Measurements from ENCODE around the gene DAB2.

Gene DAB2

DNA sequence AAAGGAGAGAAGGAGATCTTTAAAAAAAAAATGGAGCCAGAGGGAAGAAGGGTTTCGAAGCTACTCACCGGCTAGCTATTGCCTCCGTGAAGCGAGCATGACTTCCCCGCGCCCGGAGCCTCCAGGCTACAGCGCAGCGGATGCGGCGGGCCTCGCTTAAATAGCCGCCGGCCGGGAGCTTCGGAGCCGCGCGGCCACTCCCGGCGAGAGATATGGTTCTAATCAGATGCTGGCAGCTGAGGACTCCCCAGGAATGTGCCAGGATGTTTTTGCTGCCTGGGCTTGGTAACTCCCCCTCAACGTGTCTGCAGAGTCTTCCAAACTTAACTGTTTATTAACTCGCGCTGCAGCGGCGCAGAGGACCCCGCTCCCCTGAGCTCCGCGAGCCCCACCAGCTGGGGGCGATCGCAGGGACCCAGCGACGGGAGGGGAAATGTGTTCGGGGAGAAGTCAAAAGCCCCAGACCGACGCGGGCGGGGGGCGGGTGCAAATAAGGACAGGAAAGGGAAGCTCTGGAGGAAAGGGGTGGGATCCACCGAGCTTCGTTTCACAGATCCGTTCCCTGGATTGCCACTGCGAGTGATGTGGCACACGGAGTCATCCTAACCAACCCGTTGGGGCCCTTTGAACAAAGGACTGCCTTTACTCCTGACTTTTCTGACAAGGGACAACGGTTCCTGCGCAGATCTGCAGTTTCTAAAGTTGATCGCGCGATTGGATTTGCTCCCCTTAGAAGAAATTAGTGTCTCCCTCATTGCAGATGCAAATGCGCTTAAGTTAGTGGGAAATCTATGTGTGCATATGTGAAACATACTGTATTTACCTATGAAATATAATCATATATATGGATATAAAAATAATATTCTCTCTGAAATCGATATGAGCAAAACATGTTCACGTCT is at the start of gene DAB2:
Gene DAB2 (minus strand): TSS at position 245 of the 902 bp plus-strand sequence. CDS start 30,660 bp downstream, outside the sequence.
- TF ChIP-seq, protein P1, sequence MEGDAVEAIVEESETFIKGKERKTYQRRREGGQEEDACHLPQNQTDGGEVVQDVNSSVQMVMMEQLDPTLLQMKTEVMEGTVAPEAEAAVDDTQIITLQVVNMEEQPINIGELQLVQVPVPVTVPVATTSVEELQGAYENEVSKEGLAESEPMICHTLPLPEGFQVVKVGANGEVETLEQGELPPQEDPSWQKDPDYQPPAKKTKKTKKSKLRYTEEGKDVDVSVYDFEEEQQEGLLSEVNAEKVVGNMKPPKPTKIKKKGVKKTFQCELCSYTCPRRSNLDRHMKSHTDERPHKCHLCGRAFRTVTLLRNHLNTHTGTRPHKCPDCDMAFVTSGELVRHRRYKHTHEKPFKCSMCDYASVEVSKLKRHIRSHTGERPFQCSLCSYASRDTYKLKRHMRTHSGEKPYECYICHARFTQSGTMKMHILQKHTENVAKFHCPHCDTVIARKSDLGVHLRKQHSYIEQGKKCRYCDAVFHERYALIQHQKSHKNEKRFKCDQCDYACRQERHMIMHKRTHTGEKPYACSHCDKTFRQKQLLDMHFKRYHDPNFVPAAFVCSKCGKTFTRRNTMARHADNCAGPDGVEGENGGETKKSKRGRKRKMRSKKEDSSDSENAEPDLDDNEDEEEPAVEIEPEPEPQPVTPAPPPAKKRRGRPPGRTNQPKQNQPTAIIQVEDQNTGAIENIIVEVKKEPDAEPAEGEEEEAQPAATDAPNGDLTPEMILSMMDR (conservative IDR thresholded peaks at IDR 0.05; ENCODE audit: low read depth): peak; percentile 61
- DNase-seq (ENCODE audit: low spot score): peak; percentile 61
- ChIA-PET CTCF (interaction anchor here (0.6 to 1.3 kb wide), 5 partner anchors 17 to 123 kb away, joined by 3 to 6 read pairs (median 4); no protein-coding TSS in a partner anchor), POLR2A (ENCODE audit: low non-redundant PET) (no interaction called here)
- H3K27ac ChIP-seq: 0 out of 2 replicates have a peak within 1 kb of the TSS, but pooled peaks have one; percentile 16

DNA sequence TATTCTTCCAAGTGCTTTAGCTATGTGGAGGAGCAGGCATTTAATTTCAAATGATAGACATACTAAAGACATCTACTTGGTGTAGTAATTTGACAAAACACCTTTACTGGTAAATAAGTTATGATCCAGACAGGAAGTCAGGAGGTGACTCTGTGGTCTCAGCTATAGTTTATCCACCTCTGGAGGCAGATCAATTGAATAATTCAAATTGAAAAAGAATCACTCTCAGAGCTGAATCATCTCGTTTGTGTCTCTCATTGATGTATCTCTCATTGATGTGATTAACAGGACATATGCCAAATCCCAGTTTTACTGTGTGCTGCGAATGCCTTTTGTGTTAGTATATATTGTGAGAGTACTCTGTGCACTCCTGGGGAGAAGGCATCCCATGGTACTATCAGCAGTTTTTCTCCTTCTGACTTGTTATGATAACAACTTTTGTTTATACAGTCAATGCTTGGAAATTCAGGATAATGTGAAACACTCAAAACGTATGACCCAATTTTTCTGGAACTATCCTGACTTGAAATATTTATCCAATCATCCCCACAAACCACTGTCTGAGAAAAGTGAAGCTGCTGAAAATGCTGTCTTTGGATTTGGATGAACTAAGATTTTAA is 48.5 kb upstream of the DAB2 start:
- H3K27ac ChIP-seq: no peak overlapping the region
- no peak for DNase-seq (ENCODE audit: low spot score)
- CTCF ChIA-PET: interaction anchor here (0.9 kb wide), 1 partner anchor 13 kb away, joined by 6 read pairs; no protein-coding TSS in a partner anchor
- POLR2A ChIA-PET (ENCODE audit: low non-redundant PET): no interaction called here
- TF ChIP-seq, protein P1 (conservative IDR thresholded peaks at IDR 0.05; ENCODE audit: low read depth): no peak

DNA sequence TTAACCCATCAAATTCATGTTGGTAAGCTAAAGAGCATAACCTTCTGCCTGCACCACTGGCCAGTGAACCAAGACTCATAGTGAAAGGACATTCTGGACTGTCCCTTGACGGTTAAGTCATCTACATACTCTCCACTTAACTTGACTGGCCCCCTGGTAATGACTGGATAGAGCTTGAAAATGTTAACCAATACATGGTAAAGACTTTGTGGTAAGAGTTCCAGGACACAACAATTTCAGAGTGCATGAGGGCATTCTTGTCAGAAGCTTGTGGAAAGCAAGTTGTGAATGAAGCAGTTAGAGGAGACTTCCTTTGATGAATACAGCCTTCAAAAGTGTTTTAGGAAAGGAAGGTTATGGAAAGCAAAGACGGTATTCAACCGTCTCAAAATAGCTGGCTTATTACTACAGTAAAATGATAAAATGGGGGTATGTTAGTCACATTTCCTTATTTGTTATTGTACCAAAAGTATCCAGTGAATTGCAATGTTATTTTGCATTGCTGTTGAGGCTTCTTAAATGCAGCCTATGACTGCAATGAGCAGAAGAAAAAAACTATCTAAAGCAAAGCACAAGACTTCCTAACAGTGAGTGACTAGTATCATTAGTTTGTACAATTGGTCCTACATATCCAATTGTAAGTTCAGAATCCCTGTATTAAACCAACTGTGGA is 47.2 kb upstream of the DAB2 start:
- ChIA-PET POLR2A (ENCODE audit: low non-redundant PET) (no interaction called here), CTCF (interaction anchor here (0.9 kb wide), 1 partner anchor 12 kb away, joined by 6 read pairs; no protein-coding TSS in a partner anchor)
- H3K27ac ChIP-seq: no peak overlapping the region
- TF ChIP-seq, protein P1 (conservative IDR thresholded peaks at IDR 0.05; ENCODE audit: low read depth): no peak
- no peak for DNase-seq (ENCODE audit: low spot score)

DNA sequence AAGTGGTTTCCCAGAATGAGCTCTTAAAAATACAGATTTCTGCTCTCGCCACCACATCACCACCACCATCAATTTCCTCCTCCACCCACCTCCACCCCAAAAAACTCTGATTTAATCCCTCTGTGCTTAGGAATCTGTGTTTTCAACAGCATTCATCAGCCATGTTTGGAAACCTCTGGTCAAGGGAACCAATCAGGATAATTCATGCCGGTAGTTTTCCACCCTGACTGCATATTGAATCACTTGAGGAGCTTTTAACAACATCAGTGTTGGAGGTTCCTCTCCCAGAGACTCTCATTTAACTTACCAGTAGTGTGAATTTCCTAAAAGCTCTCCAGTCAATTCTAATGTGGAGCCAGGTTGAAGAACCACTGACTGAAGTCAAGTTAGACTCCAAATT is 46.0 kb upstream of the DAB2 start:
- no peak for DNase-seq (ENCODE audit: low spot score)
- H3K27ac ChIP-seq: no peak overlapping the region
- ChIA-PET CTCF (no interaction called here), POLR2A (ENCODE audit: low non-redundant PET) (no interaction called here)
- TF ChIP-seq, protein P1 (conservative IDR thresholded peaks at IDR 0.05; ENCODE audit: low read depth): no peak

DNA sequence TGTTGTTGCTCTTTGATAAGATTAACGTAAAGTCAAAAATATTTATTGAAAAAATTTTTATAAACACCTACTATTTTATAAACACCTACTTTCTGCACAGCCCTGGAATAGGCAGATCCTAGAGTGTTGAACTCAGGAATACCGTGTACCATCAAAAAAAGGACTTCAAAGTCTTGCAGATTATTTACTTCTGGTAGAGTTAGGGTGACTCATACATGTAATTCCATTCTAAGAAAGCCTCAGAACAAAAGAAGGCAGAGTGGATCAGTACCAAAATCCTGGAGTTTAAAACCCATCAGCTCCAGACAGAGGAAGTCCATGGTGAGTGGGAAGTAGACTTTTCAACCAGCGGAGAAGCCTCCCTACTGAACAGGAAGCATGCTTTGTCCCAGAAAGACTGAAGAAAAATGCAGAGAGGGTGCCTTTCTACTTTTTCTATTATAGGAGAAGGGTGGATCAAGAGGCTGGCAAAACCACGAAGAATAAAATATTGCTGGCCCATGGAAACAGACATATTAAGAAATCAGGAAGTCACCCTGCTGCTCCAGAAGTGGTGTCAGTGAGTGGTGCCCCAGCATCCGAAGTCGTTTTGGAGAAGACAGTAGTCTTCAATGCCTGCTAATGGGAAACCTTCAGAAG is 45.1 kb upstream of the DAB2 start:
- CTCF ChIA-PET: no interaction called here
- POLR2A ChIA-PET (ENCODE audit: low non-redundant PET): no interaction called here
- TF ChIP-seq, protein P1 (conservative IDR thresholded peaks at IDR 0.05; ENCODE audit: low read depth): no peak
- no peak for DNase-seq (ENCODE audit: low spot score)
- no peak overlapping the region for H3K27ac ChIP-seq

DNA sequence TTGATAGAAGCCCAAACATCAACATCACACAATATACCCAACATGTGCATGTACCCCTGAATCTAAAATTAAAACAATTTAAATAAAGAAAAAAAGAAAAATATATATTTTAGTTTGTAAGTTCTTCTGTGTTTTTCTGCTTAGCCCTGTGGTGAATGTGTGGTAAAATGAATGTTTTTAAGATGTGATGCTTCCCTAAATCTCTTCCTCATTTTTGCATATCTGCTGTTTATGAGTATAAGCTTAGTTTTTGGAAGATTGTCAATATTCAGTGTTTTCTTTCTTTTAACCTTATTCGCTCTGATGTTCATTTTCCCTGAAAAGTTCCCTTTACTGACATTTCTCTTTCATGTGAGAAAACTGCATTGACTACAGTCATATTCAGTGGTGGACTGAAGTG is 44.4 kb upstream of the DAB2 start:
- TF ChIP-seq, protein P1 (conservative IDR thresholded peaks at IDR 0.05; ENCODE audit: low read depth): no peak
- no peak for DNase-seq (ENCODE audit: low spot score)
- H3K27ac ChIP-seq: no peak overlapping the region
- ChIA-PET CTCF (no interaction called here), POLR2A (ENCODE audit: low non-redundant PET) (no interaction called here)

Measured in RWPE1 (cell line).